ENCODE data around the gene TMEM45A.

DNA sequence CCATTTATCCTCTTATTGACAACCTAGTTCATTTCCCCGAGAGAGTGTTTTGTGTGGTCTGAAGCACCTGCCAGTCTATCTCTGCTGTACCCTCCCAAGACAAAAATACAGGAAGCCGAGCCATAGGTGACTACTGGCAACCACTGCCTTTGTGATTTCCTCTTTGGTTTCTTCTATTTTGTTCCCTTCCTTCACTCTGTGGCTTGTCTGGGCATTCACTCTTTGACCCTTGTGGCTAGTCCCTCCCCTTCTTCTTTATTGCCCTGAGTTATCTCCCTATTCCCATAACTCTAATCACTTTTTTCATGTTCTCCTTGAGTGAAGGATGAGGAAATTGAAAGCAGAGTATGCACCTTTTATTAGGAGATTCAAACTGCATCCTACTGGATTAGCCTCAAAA, 116.9 kb downstream of the TMEM45A start, which contains the start of gene ADGRG7:
- no peak for TF ChIP-seq EZH2phosphoT487 (IDR thresholded peaks at IDR 0.05; ENCODE audit: low read depth)
- TF ChIP-seq, protein P1, sequence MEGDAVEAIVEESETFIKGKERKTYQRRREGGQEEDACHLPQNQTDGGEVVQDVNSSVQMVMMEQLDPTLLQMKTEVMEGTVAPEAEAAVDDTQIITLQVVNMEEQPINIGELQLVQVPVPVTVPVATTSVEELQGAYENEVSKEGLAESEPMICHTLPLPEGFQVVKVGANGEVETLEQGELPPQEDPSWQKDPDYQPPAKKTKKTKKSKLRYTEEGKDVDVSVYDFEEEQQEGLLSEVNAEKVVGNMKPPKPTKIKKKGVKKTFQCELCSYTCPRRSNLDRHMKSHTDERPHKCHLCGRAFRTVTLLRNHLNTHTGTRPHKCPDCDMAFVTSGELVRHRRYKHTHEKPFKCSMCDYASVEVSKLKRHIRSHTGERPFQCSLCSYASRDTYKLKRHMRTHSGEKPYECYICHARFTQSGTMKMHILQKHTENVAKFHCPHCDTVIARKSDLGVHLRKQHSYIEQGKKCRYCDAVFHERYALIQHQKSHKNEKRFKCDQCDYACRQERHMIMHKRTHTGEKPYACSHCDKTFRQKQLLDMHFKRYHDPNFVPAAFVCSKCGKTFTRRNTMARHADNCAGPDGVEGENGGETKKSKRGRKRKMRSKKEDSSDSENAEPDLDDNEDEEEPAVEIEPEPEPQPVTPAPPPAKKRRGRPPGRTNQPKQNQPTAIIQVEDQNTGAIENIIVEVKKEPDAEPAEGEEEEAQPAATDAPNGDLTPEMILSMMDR (IDR thresholded peaks at IDR 0.05; ENCODE audit: low read depth, low read length): no peak

All from OCI-LY3 (cell line).